Stimulated activated CD8-positive, alpha-beta memory T cell treated with anti-CD3 and anti-CD28 coated beads, Interleukin-12 subunit alpha, Interleukin-12 subunit beta, amount 100 ng/mL, for 24 hours (primary cell): Measurements from ENCODE around the gene SBK2.
A peak's percentile ranks its signal among the peaks of the same experiment; 100 is the strongest.
"Not testable (repeated sequence)": the region's sequence is repeated elsewhere in the genome, so short reads cannot be mapped to it uniquely, and the experiment has no call there.

Experiments
- DNase-seq: peaks from one replicate; pipeline ENCODE4 v3.0.0-alpha.2; 2020; ENCODE audit errors: extremely low read depth

SBK2 gene, protein sequence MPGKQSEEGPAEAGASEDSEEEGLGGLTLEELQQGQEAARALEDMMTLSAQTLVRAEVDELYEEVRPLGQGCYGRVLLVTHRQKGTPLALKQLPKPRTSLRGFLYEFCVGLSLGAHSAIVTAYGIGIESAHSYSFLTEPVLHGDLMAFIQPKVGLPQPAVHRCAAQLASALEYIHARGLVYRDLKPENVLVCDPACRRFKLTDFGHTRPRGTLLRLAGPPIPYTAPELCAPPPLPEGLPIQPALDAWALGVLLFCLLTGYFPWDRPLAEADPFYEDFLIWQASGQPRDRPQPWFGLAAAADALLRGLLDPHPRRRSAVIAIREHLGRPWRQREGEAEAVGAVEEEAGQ

DNA sequence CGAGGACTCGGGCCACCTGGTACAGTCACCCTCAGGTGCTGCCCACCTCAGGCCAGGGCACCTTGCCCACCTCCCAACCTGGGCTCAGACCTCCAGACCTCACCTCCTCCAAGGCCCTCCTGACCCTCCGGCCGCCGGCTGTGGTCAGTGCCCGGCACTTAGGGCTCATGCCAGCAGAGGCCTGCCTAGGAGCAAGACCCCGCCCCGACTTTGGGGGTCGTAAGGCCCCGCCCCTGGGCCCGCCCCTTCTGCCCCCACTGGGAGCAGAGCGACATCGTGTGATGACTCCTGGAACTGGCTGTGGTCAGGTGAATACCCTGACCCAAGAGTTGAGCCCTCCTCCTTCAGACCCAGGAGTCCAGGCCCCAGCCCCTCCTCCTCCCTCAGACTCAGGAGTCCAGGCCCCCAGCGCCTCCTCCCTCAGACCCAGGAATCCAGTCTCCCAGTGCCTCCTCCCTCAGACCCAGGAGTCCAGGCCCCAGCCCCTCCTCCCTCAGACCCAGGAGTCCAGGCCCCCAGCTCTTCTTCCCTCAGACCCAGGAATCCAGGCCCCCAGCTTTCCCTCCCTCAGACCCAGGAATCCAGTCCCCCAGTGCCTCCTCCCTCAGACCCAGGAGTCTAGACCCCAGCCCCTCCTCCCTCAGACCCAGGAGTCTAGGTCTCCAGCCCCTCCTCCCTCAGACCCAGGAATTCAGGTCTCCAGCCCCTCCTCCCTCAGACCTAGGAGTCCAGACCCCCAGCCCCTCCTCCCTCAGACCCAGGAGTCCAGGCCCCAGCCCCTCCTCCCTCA, at the start of gene SBK2:
TSS of gene SBK2 (minus strand) at position 183 of the 790 bp plus-strand sequence. CDS start 839 bp downstream, outside the sequence.
- no peak for DNase-seq

DNA sequence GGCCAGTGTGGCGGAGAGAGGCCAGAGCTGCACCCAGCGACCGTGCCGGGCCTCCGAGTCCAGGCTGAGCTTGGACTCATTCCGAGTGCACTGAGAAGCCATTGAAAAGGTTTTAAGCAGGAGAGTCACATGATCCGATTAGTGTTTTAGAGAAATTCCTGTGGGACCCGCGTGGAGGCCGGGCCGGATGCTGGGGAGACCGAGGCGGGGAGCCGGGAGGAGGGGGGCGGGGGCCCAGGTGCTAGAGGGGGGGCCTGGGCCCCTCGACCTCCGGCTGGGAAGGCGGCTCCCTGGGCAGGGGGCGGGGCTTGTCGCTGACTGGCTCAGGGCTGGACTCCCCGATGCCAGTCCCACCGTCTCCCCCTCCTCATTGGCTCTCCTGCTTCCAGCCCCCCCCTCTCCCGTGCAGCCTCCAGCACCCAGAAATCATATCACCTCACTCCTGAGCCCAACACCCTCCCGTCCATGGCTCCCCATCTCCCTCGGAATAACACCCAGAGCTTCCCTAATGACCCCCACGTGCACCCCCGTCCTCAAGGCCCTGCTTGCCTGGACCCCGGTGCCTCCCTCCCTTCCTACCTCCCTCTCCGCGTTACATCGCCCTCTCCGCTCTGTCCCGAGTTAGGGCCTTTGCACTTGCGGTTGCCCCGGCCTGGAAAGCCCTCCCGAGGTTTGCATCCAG, 48.9 kb upstream of the SBK2 start:
- peak; percentile 32 for DNase-seq

DNA sequence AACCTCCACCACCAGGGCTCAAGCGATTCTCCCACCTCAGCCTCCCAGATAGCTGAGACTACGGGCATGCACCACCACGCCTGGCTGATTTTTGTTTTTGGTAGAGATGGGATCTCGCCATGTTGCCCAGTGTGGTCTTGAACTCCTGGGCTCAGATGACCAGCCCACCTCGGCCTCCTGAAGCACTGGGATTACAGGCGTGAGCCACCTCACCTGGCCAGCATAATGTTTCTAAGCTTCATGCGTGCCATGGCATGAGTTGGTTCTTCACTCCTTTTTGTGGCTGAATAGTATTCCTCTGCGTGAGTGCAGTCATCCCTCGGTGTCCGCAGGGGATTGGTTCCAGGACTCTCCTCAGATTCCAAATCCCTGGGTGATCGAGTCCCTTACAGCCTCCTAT, 47.9 kb upstream of the SBK2 start:
- no peak for DNase-seq

DNA sequence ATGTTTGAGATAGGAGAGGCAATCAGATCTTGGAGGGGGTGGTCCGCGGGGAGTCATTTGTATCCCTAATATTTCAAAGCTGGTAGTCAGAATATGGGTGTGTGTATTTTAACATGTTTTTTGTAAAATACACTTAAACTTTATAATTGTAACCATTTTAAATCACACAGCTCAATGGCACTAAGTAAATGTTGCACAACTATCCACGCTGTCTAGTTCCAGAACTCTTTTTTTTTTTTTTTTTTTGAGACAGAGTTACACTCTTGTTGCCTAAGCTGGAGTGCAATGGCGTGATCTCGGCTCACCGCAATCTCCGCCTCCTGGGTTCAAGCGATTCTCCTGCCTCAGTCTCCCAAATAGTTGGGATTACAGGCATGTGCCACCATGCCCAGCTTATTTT, 47.0 kb upstream of the SBK2 start:
- DNase-seq = not testable (repeated sequence)

DNA sequence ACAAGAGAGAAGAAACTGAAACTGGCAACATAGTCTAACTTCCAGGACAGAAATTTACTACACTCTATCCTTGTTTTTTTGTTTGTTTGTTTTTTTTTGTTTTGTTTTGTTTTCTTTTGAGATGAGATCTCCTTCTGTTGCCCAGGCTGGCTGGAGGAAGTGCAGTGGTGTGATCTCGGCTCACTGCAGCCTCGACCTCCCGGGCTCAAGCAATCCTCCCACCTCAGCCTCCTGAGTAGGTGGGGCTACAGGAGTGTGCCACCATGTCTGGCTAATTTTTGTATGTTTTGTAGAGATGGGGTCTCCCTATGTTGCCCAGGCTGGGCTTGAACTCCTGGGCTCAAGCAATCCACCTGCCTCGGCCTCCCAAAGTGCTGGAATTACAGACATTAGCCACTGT, 45.4 kb upstream of the SBK2 start:
- not testable (repeated sequence) for DNase-seq

DNA sequence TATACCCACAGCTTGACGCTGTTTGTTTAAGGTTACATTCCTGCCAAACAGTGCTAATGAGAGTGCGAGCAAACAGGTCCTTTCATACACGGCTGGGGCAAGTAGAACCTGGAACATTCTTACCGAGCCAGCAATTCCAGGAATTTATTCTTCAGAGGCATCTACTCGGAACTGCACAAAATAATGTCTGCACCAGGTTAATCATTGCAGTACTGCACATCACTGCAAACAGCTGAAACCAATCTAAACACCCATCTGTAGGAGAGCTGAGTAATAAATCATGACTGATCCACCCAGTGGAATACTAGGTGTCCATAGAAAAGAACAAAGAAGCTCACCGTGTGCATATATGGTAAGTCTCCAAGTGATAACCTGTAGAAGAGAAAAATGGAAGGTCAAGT, 44.9 kb upstream of the SBK2 start:
- DNase-seq = no peak

DNA sequence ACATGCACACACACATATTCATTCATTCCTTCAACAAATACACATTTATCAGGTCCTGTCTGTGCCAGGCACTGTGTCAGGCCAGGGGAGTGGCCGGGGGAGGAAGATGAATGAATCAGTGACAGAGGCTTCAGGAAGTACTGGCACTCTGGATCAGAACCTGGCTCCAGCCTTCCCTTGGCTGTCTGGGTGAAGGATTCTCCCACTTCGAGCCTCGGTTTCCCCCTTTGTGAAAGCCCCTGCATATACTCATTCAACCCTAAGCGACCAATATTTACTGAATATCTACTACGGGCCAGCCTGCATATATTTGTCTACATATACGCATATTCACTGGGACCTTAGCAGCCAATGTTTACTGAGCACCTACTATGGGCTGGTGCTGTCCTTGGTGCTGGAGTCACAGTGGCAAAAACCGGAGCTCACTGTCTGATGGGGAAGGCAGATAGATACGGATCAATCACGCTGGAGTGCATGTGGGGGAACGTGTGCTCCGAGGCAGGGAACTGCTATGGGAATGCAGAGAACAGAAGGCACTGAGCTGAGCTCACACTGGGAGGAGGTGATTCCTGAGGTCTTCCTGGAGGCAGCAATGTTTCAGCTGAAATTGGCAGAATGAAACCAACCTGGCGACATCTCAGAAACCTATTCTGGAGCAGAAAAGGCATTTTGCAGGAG, 44.4 kb upstream of the SBK2 start:
- DNase-seq = no peak

DNA sequence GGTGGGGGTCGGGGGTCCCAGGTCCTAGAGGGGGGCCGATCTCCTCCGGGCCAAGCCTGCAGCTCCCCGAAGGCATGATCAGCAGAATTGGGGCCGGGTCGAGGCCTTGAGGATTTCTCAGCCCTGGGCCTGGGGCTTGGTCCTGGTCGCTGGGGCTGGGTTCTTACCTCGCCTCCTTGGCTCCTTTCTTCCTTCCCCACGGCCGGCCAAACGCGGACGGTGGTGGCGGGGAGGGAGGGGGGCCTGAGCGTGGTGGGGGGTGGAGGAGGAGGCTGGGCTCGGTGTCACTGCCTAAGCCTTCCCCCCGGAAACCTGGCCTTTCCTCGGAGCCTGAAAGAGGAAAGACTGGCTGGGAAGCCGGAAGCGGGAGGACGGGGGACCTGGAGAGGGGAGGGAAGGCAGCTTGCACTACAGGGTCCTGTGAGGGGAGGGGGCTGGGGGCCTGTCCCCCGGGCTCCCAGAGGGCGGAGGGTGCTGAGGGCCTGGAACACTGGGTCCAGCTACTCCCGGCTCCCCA, 43.8 kb upstream of the SBK2 start, which contains the start of gene ZNF579:
TSS of gene ZNF579 (minus strand) at position 221 of the 517 bp plus-strand sequence. CDS start 1,209 bp downstream, outside the sequence.
- peak; percentile 55 for DNase-seq

DNA sequence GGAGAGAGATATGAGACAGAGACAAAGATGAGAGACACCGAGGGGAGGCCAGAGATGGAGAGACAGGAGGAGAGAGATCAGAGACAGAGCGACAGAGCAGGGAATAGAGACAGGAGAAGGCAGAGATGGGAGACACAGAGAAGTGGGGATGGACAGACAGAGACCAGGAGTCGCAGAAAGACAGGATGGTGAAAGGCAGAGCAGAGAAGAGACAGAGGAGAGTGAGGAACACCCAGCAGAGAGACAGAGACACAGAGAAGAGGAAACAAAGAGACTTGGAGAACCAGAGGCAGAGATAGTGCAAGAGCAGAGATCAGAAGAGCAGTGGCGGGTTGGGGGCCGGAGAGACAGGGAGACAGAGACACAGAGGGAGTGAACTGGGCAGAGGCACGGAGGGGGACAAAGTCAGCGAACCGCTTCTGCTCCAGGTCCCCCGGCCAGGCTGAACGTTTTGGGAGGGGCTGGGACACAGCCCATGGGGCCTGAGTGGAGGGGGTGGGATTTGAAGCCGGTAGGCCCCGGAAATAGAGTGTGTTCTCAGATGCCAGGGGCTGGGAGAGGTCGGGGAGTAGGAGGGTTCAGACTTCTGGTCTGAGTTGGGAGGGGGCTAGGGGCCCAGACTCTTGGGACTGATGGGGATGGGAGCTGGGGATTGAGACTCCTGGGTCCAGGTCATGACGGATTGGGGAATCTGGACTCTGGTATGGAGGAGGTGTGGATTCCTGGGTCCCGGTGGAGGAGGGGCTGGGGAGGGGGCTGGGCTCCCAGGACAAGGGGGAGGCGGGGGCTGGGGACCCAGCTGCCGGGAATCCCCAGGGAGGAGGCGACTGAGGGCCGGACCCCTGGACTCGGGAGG, 43.1 kb upstream of the SBK2 start:
- no peak for DNase-seq

DNA sequence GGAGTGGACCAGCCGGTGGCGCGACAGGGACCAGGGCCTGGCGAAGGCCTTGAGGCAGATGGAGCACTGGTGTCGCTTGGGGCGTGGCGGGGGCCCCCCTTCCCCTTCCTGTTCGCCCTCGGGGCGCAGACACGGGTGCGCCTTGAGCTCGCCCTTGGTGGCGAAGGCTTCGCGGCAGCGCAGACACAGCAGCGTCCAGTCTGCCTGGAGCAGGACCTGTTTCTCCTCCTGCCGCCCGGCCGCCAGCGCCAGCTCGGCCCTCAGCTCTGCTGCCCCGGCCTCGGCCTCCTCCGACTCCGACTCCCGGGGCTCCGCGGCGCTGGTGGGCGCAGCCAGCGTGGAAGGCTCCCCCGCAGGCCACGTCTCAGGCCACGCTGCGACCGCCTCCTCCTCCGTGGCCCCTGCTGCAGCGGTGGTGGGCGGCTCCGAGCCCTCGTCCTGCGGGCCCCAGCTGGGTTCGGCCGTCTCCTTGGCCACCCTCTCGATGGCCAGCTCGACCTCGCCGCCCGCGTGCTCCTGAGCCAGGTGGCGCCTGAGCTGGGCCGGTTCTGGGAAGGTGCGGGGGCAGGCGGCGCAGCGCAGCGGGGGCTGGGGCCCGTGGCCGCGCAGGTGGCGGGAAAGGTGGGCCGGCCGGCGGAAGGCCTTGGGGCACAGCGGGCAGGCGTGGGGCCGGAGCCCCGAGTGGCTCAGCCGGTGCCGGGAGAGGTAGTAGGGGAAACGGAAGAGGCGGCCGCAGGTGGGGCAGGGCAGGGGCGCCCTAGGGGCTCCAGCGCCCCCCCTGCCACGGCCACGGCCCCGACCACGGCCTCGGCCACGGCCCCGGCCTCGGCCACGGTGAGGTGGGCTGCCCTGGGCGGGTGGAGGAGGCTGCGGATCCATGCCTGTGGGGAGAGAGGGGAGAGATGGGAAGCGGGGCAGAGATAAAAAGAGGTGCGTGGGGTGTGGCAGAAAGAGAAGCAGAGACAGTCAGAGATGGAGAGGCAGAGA, 42.1 kb upstream of the SBK2 start:
- no peak for DNase-seq

DNA sequence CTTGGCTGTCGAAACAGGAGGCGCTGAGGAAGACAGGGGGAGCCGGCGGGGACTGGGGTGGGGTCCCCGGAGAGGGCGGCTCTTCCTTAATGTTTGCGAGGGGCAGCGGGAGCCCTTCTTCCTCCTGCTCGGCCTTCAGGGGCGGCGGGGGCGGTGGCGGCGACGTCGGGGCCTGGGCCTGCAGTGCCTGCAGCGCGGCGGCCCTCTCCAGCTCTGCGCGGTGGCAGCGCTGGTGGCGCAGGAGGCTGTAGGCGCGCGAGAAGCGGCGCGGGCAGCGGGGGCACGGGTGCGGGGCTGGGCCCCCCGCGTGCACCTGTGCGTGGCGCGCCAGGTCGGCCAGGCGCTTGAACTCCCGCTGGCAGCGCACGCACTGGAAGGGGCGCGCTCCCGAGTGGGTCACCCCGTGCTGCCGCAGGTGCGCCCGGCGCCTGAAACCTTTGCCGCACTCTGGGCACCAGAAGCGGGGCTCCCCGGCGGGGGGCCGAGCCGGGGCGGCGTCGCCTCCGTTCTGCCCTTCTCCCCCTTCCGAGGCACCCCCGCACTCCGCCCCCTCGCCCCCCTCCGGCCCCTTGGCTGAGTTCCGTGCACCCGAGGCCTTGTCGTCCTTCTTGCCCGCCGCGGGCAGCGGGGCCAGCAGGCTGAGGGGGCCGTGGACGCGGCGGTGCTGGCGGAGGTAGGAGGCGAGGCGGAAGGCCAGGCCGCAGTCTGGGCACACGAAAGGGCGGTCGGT, 41.3 kb upstream of the SBK2 start:
- no peak for DNase-seq

DNA sequence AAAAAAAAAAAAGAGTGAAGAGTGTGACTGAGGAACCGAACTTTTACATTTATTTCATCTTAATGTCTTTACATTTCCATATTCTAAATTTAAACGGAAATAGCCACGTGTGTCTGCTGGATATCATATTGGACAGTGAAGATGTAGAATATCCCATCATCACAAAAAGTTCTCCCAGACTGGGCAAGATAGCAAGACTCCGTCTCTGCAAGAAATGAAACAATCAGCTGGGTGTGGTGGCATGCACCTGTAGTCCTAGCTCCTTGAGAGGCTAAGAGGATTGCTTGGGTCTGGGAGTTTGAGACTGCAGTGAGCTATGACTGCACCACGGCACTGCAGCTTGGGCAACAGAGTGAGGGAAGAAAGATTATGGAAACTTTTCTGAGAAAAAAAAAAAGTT, 39.8 kb upstream of the SBK2 start:
- DNase-seq = no peak

DNA sequence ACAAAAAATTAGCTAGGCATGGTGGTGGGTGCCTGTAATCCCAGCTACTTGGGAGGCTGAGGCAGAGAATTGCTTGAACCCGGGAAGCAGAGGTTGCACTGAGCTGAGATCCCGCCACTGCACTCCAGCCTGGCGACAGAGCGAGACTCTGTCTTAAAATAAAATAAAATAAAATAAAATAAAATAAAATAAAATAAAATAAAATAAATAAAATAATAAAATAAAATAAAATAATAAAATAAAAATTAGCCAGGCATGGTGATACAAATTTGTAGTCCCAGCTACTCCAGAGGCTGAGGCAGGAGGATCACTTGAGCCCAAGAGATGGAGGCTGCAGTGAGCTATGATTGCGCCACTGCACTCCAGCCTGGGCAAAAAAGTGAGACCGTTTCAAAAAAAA, 37.0 kb upstream of the SBK2 start:
- DNase-seq = not testable (repeated sequence)

DNA sequence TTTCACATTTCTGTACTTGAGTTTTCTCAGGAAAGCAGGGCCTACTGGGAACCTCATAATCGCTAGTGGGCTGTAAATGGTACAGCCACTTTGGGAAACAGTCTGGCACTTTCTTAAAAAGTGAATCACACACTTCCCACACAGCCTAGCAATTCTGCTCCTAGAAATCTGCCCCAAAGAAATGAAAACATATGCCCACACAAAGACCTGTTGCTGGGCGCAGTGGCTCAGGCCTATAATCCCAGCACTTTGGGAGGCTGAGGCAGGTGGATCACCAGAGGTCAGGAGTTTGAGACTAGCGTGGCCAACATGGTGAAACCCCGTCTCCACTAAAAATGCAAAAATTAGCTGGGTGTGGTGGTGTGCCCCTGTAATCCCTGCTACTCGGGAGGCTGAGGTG, 32.5 kb upstream of the SBK2 start:
- DNase-seq = not testable (repeated sequence)

DNA sequence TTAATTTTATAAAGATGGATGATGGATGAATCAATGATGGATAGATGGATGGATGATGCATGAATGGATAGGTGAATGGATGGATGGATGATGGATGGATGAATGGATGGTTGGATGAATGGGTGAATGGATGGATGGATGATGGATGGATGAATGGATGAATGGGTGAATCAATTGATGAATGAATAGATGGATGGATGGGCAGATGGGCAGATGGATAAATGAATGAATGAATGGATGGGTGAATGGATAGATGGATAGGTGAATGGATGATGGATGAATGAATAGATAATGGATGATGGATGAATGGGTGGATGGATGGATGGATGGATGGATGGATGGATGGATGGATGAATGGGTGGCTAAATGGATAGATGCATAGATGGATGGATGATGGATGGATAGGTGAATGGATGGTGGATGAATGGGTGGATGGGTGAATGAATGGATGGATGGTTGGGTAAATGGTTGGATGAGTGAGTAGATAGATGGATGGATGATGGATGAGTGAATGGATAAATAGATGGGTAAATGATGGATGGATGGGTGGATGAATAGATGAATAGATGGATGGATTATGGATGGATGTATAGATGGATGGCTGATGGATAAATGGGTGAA, 30.9 kb upstream of the SBK2 start:
- DNase-seq = no peak

DNA sequence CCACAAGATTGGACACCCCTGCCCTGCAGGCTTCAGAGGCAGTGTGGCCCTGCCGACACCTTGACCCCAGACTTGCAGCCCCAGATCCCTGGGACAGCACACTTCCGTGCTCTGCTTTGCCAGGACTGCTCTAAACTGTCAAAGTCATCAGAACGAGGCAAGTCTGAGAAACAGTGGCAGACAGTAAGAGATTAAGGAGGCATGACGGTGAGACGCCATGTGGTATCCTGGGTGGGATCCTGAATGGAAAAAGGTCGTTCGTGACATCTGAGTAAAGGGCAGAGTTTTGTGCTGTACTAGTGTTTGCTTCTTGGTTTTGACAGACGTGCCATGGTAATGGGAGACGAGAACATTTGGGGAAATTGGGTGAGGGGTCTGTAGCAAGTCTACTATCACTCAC, 29.9 kb upstream of the SBK2 start:
- DNase-seq = no peak

DNA sequence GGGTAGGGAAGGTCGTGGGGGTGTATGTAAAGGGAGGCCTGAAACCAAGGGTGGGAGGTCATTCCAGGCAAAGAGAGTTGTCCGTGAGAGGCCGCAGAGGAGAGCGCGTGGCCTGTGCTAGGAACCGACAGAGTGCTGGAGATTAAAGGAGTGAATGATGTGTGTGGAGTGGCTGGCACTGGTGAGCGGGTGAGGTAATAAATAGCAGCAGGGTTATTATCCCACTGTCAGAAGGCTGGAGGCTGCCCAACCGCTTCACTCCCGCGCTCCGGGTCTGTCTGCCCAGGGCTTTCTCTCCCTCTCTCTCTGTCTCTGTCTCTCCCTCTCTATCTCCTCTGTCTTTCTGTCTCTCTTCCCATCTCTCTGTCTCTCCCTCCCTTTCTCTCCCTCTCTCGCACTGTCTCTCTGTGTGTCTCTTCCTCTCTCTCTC, 26.3 kb upstream of the SBK2 start:
- DNase-seq = no peak

DNA sequence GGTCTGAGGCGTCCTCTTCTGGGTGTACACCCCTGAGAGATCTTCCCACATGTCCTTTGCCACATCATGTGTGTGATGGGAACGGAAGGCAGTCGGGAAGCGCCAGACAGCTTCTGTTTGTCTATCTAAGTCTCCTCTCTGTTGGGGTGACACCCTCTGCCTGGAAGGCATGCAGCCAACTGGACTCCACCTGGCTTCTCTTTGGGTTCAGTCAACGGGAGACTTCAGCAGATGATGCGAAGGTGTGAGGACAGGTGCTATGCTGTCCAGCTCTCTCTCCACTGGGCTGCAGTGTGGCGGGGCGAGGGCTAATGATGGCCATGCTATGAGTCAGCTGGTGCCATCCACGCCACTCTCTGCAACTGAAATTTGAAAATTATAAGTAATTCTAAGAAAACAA, 22.8 kb upstream of the SBK2 start:
- no peak for DNase-seq
